Esophagus muscularis mucosa (tissue), 4 donors: ENCODE data around the gene SAMMSON. TPM values are rescaled to one million over a fixed set of nuclear protein-coding genes. Genes with fewer than 3 reads are reported as not detected.

Experiments
- DNase-seq: peaks from one replicate; pipeline ENCODE4 v3.0.0-alpha.2; 2017; ENCODE audit errors: extremely low spot score
- H3K27ac ChIP-seq, 4 donors: fragments of 200-600 bp; sonication (generic); replicated peaks in 1 of 4; 1 replicate in 3 of 4; 2 replicates in 1 of 4; pipeline ENCODE4 v1.5.1; 2016 to 2019; ENCODE audit warnings: mild to moderate bottlenecking in 1 of 4
- H3K27me3 ChIP-seq, 4 donors: fragments of 200-600 bp; sonication (generic); one replicate each; pipeline versions ENCODE4 v1.5.1 to v1.6.0; 2016 to 2019
- H3K36me3 ChIP-seq, 4 donors: fragments of 200-600 bp; sonication (generic); one replicate each; pipeline ENCODE4 v1.5.1; 2016 to 2019
- H3K4me1 ChIP-seq, 4 donors: fragments of 200-600 bp; sonication (generic); one replicate each; pipeline ENCODE4 v1.5.1; 2016 to 2019
- H3K4me3 ChIP-seq, 4 donors: fragments of 200-600 bp; sonication (generic); 1 replicate in 2 of 4; 2 replicates in 2 of 4; pipeline ENCODE4 v1.5.1; 2016 to 2019; ENCODE audit warnings: mild to moderate bottlenecking in 4 of 4, moderate library complexity in 1 of 4
- H3K9me3 ChIP-seq, 4 donors: fragments of 200-600 bp; sonication (generic); 1 replicate in 3 of 4; 2 replicates in 1 of 4; pipeline ENCODE4 v1.5.1; 2016 to 2019
- EP300 ChIP-seq: sonication (generic); formaldehyde crosslinking; IDR thresholded peaks from one replicate; pipeline ENCODE4 v1.6.1; 2017; ENCODE audit warnings: antibody characterized with exemption
- POLR2A ChIP-seq: fragments of 450-650 bp; IDR thresholded peaks from one replicate; pipeline ENCODE4 v1.6.1; 2017; ENCODE audit warnings: antibody characterized with exemption, moderate library complexity, mild to moderate bottlenecking, low read depth
- POLR2AphosphoS5 ChIP-seq, 2 donors: sonication (generic); formaldehyde crosslinking; IDR thresholded peaks; one replicate each; pipeline ENCODE4 v1.6.1; 2017; ENCODE audit warnings: antibody characterized with exemption in 2 of 2
- WGBS: methylation state at CpG from one replicate; pipeline ENCODE4 v1.1.5; 2018; 5-methylcytosine and 5-hydroxymethylcytosine counted together
- intact Hi-C: fragments of 100-400 bp; cut with DNase I; formaldehyde crosslinking; loops from one replicate; pipeline ENCODE4 v1.15.1; 2023
- total RNA-seq, 4 donors: library from RNA; depleted of rRNA; stranded (reverse); fragments of >200 nt; gene quantifications; one replicate each; pipeline versions ENCODE4 v1.1.0 to v1.2.1, GENCODE V29; 2016
- TF ChIP-seq, protein P1 (sequence below), 3 experiments: fragments of 200-600 bp in 2 of 3; fragments of 450-650 bp in 1 of 3; sonication (generic) in 2 of 3; IDR thresholded peaks; one replicate each; pipeline ENCODE4 v1.5.1; 2017 to 2019; ENCODE audit warnings: antibody characterized with exemption in 3 of 3, mild to moderate bottlenecking in 2 of 3, moderate library complexity in 1 of 3

SAMMSON gene
- total RNA-seq, 4 donors from 2014 or later, result 1.5 to 4.2 (median 2.5) TPM

DNA sequence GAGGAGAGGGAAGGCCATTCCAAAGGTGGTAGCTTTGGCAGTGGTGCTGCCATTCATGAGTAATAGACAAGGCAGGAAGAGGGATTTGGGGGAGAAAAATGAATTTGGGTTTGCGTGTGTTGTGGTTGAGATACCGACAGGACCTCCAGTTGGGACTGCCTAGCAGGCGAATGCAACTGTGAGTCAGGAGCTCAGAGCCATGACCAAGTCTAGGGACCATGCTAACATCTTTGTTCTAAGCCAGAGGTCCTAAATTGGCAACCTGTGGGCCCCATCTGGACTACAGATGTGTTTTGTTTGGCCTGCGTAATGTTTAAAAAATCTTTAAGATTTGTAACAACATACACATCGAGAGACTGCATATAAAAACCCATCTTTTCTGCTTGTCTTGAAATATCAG lies 61.6 kb downstream of the SAMMSON start:
- intact Hi-C loops, result loop anchor here (5.0 to 10.0 kb wide), 2 partner anchors 296 to 474 kb away; no protein-coding TSS in a partner anchor

GRCh38 chr3:70064194-70064779 lies 64.8 kb downstream of the SAMMSON start:
- H3K9me3 ChIP-seq, result no peaks in the 10 kb centered on the region
- 19% methylated on average over 5 of the region's 5 CpGs for WGBS
- no peak for DNase-seq
- no peaks in the 10 kb centered on the region for H3K36me3 ChIP-seq
- peak overlapping the region; percentile 55 to 84 (median 83) for H3K27ac ChIP-seq
- H3K4me3 ChIP-seq, result no peak overlapping the region
- no peaks in the 10 kb centered on the region for H3K27me3 ChIP-seq
- TF ChIP-seq, protein P1, sequence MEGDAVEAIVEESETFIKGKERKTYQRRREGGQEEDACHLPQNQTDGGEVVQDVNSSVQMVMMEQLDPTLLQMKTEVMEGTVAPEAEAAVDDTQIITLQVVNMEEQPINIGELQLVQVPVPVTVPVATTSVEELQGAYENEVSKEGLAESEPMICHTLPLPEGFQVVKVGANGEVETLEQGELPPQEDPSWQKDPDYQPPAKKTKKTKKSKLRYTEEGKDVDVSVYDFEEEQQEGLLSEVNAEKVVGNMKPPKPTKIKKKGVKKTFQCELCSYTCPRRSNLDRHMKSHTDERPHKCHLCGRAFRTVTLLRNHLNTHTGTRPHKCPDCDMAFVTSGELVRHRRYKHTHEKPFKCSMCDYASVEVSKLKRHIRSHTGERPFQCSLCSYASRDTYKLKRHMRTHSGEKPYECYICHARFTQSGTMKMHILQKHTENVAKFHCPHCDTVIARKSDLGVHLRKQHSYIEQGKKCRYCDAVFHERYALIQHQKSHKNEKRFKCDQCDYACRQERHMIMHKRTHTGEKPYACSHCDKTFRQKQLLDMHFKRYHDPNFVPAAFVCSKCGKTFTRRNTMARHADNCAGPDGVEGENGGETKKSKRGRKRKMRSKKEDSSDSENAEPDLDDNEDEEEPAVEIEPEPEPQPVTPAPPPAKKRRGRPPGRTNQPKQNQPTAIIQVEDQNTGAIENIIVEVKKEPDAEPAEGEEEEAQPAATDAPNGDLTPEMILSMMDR (IDR thresholded peaks at IDR 0.05), result peak; percentile 70 to 88 (median 76)
- no peak for TF ChIP-seq POLR2A
- intact Hi-C loops, result loop anchor here (5.0 to 10.0 kb wide), 2 partner anchors 293 to 471 kb away; no protein-coding TSS in a partner anchor
- peaks cover 5 to 58% (median 49%) of the 10 kb centered on the region in 4 donors for H3K4me1 ChIP-seq

More for the DNA sequence above, 61.6 kb downstream of the SAMMSON start:
- no peak for DNase-seq
- H3K4me3 ChIP-seq, result no peak overlapping the region
- no peak for TF ChIP-seq POLR2AphosphoS5 (IDR thresholded peaks at IDR 0.05)
- TF ChIP-seq EP300, result no peak
- TF ChIP-seq, protein P1 (IDR thresholded peaks at IDR 0.05), result no peak
- no peak for TF ChIP-seq POLR2A
- H3K27me3 ChIP-seq, result no peaks in the 10 kb centered on the region
- no peak overlapping the region for H3K27ac ChIP-seq
- no peaks in the 10 kb centered on the region for H3K9me3 ChIP-seq
- WGBS, result 88% methylated on average over 5 of the region's 5 CpGs
- H3K36me3 ChIP-seq, result no peaks in the 10 kb centered on the region
- peaks cover 0 to 29% (median 24%) of the 10 kb centered on the region in 4 donors for H3K4me1 ChIP-seq

- H3K36me3 ChIP-seq, result no peaks in the 10 kb centered on the region
- H3K4me1 ChIP-seq, result peaks cover 5 to 64% (median 58%) of the 10 kb centered on the region in 4 donors
- no peaks in the 10 kb centered on the region for H3K27me3 ChIP-seq
- H3K27ac ChIP-seq, result peak overlapping the region; percentile 78 to 84 (median 83)
- TF ChIP-seq, protein P1 (IDR thresholded peaks at IDR 0.05), result peak in 2 of 3 experiments; percentile 28
- no peak for TF ChIP-seq POLR2A
- no peaks in the 10 kb centered on the region for H3K9me3 ChIP-seq
- intact Hi-C loops, result loop anchor here (10.0 kb wide), 1 partner anchor 469 kb away; no protein-coding TSS in a partner anchor
- no peak overlapping the region for H3K4me3 ChIP-seq
- no peak for DNase-seq
- WGBS, result 59% methylated on average over 7 of the region's 7 CpGs
These were observed 66.2 kb downstream of the SAMMSON start for GRCh38 chr3:70065696-70066253.

GRCh38 chr3:70067860-70068521 lies 68.5 kb downstream of the SAMMSON start:
- intact Hi-C loops, result loop anchor here (10.0 kb wide), 1 partner anchor 467 kb away; no protein-coding TSS in a partner anchor
- H3K27me3 ChIP-seq, result no peaks in the 10 kb centered on the region
- peaks cover 5 to 86% (median 79%) of the 10 kb centered on the region in 4 donors for H3K4me1 ChIP-seq
- no peaks in the 10 kb centered on the region for H3K36me3 ChIP-seq
- peak overlapping the region; percentile 78 to 84 (median 83) for H3K27ac ChIP-seq
- TF ChIP-seq POLR2A (no peak), POLR2AphosphoS5 (IDR thresholded peaks at IDR 0.05) (no peak), EP300 (no peak)
- TF ChIP-seq, protein P1 (IDR thresholded peaks at IDR 0.05), result no peak
- 35% methylated on average over 7 of the region's 7 CpGs for WGBS
- no peak overlapping the region for H3K4me3 ChIP-seq
- no peaks in the 10 kb centered on the region for H3K9me3 ChIP-seq
- DNase-seq, result no peak
